ENCODE measurements around the gene DNAAF1.

GRCh38 chr16:84186685-84187437 is 41.8 kb downstream of the DNAAF1 start, which contains the start of gene TAF1C:
- TF ChIP-seq CTCF (conservative IDR thresholded peaks at IDR 0.05; ENCODE audit: low read depth, low read length) (peak; percentile 98), EZH2 (IDR thresholded peaks at IDR 0.05; ENCODE audit: borderline replicate concordance, low read depth, low read length, poor library complexity, severe bottlenecking) (no peak)
